Measurements from ENCODE around the gene ZNF764. TPM values are rescaled to one million over a fixed set of nuclear protein-coding genes. Genes with fewer than 3 reads are reported as not detected.

Gene ZNF764
- total and polyA plus RNA-seq, 12 donors, result 3.6 to 15.0 (median 9.5) TPM

DNA sequence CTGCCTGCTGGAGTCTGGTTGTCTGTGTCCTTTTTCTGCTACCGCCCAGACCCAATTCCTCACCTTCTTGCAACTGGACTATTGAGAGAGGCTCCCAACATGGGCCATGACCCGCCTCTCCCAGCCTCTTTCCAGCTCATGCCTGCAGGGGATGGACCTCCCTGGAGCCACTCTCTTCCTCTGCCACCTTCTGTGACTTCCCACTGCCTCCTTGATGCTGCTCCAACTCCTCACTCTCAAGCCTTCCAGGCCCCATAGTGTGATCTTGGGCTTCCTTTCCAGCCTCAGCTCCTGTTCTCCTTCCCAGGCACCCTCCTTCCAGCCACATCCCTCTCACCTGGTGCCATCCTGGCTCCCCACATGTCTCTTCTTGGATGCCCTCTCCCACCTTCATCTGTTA, 42.9 kb downstream of the ZNF764 start:
- Histone ChIP-seq H3K4me1 (replicated peaks in 1 of 2) (no peaks in the 10 kb centered on the region), H3K4me3 (no peak overlapping the region), H3K9me3 (replicated peaks in 1 of 3) (no peaks in the 10 kb centered on the region), H3K27me3 (no peaks in the 10 kb centered on the region), H3K27ac (no peak overlapping the region), H3K36me3 (replicated peaks in 1 of 2) (no peaks in the 10 kb centered on the region)
- DNase-seq, result no peak
- 84 to 92% (median 88%) methylated on average over 2 of the region's 2 CpGs for WGBS, 4 donors
- intact Hi-C loops (cut with DNase I), result loop anchor here in 1 of 2 donors (5.0 kb wide), 1 partner anchor 58 kb away; no protein-coding TSS in a partner anchor
- no peak for TF ChIP-seq CTCF (IDR thresholded peaks at IDR 0.05)
- TF ChIP-seq POLR2A (IDR thresholded peaks at IDR 0.05), result no peak

DNA sequence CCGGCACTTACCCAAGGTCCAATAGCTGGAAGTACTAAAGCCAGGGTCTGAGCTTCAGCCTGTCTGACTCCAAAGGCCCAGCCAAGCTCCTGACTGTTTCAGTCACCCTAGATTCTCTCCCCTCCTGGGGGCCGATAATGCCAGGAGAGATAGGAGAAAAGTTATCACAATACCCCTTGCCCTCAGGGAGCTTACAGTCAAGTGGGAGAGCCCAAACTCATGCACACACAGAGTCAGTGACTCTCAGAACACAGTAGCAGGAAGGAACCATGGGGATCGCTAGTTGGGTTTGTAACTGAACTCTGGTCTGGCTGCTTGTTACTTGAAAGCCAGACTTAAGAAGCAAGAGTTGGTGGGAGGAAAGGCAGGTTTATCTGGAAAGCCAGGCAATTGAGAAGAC, 46.7 kb downstream of the ZNF764 start:
- intact Hi-C loops (cut with DNase I), result no loop called here
- no peak overlapping the region for H3K27ac ChIP-seq
- H3K36me3 ChIP-seq (replicated peaks in 1 of 2), result no peaks in the 10 kb centered on the region
- H3K9me3 ChIP-seq (replicated peaks in 1 of 3), result no peaks in the 10 kb centered on the region
- H3K27me3 ChIP-seq, result no peaks in the 10 kb centered on the region
- no peaks in the 10 kb centered on the region for H3K4me1 ChIP-seq (replicated peaks in 1 of 2)
- H3K4me3 ChIP-seq, result no peak overlapping the region
- DNase-seq, result no peak
- TF ChIP-seq CTCF (IDR thresholded peaks at IDR 0.05), result no peak
- 84 to 97% (median 88%) methylated on average over 3 of the region's 3 CpGs for WGBS, 4 donors

DNA sequence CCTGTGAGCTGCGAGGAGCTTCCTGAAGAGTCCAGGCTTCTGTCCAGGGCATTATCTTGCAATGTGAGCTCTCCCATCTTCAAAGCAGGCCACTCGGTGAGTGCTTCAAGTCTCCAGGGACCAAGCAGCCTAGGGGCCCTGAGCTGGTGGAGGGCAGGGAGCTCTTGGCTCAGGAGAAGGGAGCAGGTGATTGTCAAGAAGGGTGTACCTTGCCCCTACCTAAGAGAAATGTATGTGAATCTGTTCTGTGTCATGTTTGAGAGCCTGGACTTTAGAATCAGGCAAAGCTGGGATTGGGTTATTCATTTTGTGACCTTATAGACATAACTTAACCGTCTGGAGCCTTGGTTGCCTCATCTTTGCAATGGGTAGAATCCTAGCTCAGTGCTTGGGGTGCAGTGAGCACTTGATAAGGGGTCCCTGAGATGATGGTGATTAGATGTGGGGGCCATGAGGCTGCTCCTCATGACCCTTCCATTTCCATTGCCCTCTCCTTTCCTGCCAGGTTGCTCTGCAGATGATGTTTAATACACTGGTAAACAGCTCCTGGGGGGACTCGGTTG, 47.7 kb downstream of the ZNF764 start:
- Histone ChIP-seq H3K4me1 (replicated peaks in 1 of 2) (no peaks in the 10 kb centered on the region), H3K36me3 (replicated peaks in 1 of 2) (no peaks in the 10 kb centered on the region), H3K4me3 (no peak overlapping the region), H3K27ac (no peak overlapping the region), H3K27me3 (no peaks in the 10 kb centered on the region), H3K9me3 (replicated peaks in 1 of 3) (no peaks in the 10 kb centered on the region)
- WGBS, 4 donors, result 75 to 86% (median 81%) methylated on average over 1 to 4 of the region's 4 CpGs
- DNase-seq, result no peak
- intact Hi-C loops (cut with DNase I), result no loop called here
- TF ChIP-seq POLR2A (IDR thresholded peaks at IDR 0.05) (no peak), CTCF (IDR thresholded peaks at IDR 0.05) (no peak)

GRCh38 chr16:30509081-30509765, 49.0 kb downstream of the ZNF764 start:
- no peak for DNase-seq
- no peak for TF ChIP-seq CTCF (IDR thresholded peaks at IDR 0.05)
- H3K9me3 ChIP-seq (replicated peaks in 1 of 3), result no peaks in the 10 kb centered on the region
- 73 to 90% (median 81%) methylated on average over 4 of the region's 4 CpGs for WGBS, 4 donors
- intact Hi-C loops (cut with DNase I), result no loop called here
- no peaks in the 10 kb centered on the region for H3K4me1 ChIP-seq (replicated peaks in 1 of 2)
- no peak overlapping the region for H3K4me3 ChIP-seq
- no peaks in the 10 kb centered on the region for H3K36me3 ChIP-seq (replicated peaks in 1 of 2)
- H3K27ac ChIP-seq, result no peak overlapping the region
- H3K27me3 ChIP-seq, result no peaks in the 10 kb centered on the region

Small RNAs within 50 kb of the gene (microRNA-seq; reads per million reads assigned to microRNA genes)
- 0 to 0.57 (median 0) reads per million in 3 donors for gene MIR4518

Small RNAs within 50 kb of the gene (small RNA-seq; reads per million reads assigned to genes)
- gene AC093249.4 (0 reads per million in 2 donors), gene MIR4518 (0 reads per million in 2 donors)

Other genes starting within 250 kb of the ZNF764 start
- gene CD2BP2, start 203.1 kb downstream of the ZNF764 start, total RNA-seq, result 10 to 100 TPM; 27.5 to 95.8 (median 77.0) TPM
- gene CD2BP2, start 203.1 kb downstream of the ZNF764 start, polyA plus RNA-seq, result 10 to 100 TPM; 53.5 to 95.6 (median 58.0) TPM
- gene TBC1D10B, start 187.9 kb downstream of the ZNF764 start, total RNA-seq, result 10 to 100 TPM; 17.0 to 67.7 (median 44.0) TPM
- 10 to 100 TPM; 33.7 to 65.4 (median 44.3) TPM for gene TBC1D10B, start 187.9 kb downstream of the ZNF764 start, polyA plus RNA-seq
- gene MYL11, start 183.6 kb downstream of the ZNF764 start, total RNA-seq, result 1 to 10 TPM in 2 of 9 donors, not detected in 7; 1.1 to 2.9 TPM
- gene MYL11, start 183.6 kb downstream of the ZNF764 start, polyA plus RNA-seq, result 1 to 10 TPM in 1 of 3 donors, not detected in 2; 2.7 TPM
- gene SEPTIN1, start 175.8 kb downstream of the ZNF764 start, total RNA-seq, result 1 to 10 TPM in 7 of 9 donors, under 1 TPM in 1, not detected in 1; 0.11 to 5.5 (median 2.3) TPM
- gene SEPTIN1, start 175.8 kb downstream of the ZNF764 start, polyA plus RNA-seq, result 10 to 100 TPM in 1 of 3 donors, 1 to 10 TPM in 1, under 1 TPM in 1; 0.75 to 19.8 (median 9.3) TPM
- gene ZNF48, start 163.0 kb downstream of the ZNF764 start, total RNA-seq, result 10 to 100 TPM in 3 of 9 donors, 1 to 10 TPM in 6; 5.7 to 23.8 (median 8.9) TPM
- 1 to 10 TPM; 2.6 to 5.6 (median 4.2) TPM for gene ZNF48, start 163.0 kb downstream of the ZNF764 start, polyA plus RNA-seq
- gene ZNF771, start 150.8 kb downstream of the ZNF764 start, total RNA-seq, result 10 to 100 TPM in 7 of 9 donors, 1 to 10 TPM in 2; 8.2 to 81.3 (median 15.8) TPM
- gene ZNF771, start 150.8 kb downstream of the ZNF764 start, polyA plus RNA-seq, result 10 to 100 TPM in 1 of 3 donors, 1 to 10 TPM in 2; 2.8 to 12.2 (median 9.5) TPM
- gene DCTPP1, start 128.3 kb downstream of the ZNF764 start, total RNA-seq, result 10 to 100 TPM; 13.9 to 33.9 (median 29.5) TPM
- gene DCTPP1, start 128.3 kb downstream of the ZNF764 start, polyA plus RNA-seq, result 10 to 100 TPM; 11.7 to 15.2 (median 13.3) TPM
- gene SEPHS2, start 112.5 kb downstream of the ZNF764 start, total RNA-seq, result 10 to 100 TPM; 10.7 to 60.5 (median 46.2) TPM
- 10 to 100 TPM; 18.9 to 54.5 (median 21.9) TPM for gene SEPHS2, start 112.5 kb downstream of the ZNF764 start, polyA plus RNA-seq
- 10 to 100 TPM in 1 of 9 donors, 1 to 10 TPM in 7, under 1 TPM in 1; 0.72 to 14.7 (median 4.7) TPM for gene ITGAL, start 85.6 kb downstream of the ZNF764 start, total RNA-seq
- gene ITGAL, start 85.6 kb downstream of the ZNF764 start, polyA plus RNA-seq, result 10 to 100 TPM in 1 of 3 donors, 1 to 10 TPM in 2; 2.1 to 10.6 (median 2.6) TPM
- gene ZNF768, start 31.8 kb downstream of the ZNF764 start, total RNA-seq, result 10 to 100 TPM; 23.2 to 53.0 (median 30.4) TPM
- gene ZNF768, start 31.8 kb downstream of the ZNF764 start, polyA plus RNA-seq, result 100 to 1,000 TPM in 1 of 3 donors, 10 to 100 TPM in 1, 1 to 10 TPM in 1; 8.7 to 103 (median 55.6) TPM
- 10 to 100 TPM in 8 of 9 donors, 1 to 10 TPM in 1; 8.6 to 19.9 (median 15.2) TPM for gene ZNF747, start 23.5 kb downstream of the ZNF764 start, total RNA-seq
- 1 to 10 TPM; 7.7 to 9.3 (median 8.4) TPM for gene ZNF747, start 23.5 kb downstream of the ZNF764 start, polyA plus RNA-seq
- 10 to 100 TPM; 10.3 to 33.2 (median 17.9) TPM for gene ZNF688, start 13.3 kb upstream of the ZNF764 start, total RNA-seq
- 10 to 100 TPM; 16.4 to 43.4 (median 33.9) TPM for gene ZNF688, start 13.3 kb upstream of the ZNF764 start, polyA plus RNA-seq
- gene ZNF785, start 27.3 kb upstream of the ZNF764 start, total RNA-seq, result 10 to 100 TPM in 8 of 9 donors, 1 to 10 TPM in 1; 9.4 to 37.0 (median 14.8) TPM
- gene ZNF785, start 27.3 kb upstream of the ZNF764 start, polyA plus RNA-seq, result 10 to 100 TPM in 1 of 3 donors, 1 to 10 TPM in 2; 3.4 to 11.2 (median 8.9) TPM
- gene ZNF689, start 52.0 kb upstream of the ZNF764 start, total RNA-seq, result 10 to 100 TPM in 4 of 9 donors, 1 to 10 TPM in 5; 6.8 to 12.9 (median 9.9) TPM
- gene ZNF689, start 52.0 kb upstream of the ZNF764 start, polyA plus RNA-seq, result 1 to 10 TPM; 2.9 to 6.4 (median 3.2) TPM
- 10 to 100 TPM in 7 of 9 donors, 1 to 10 TPM in 2; 9.6 to 70.4 (median 37.6) TPM for gene PRR14, start 92.6 kb upstream of the ZNF764 start, total RNA-seq
- 100 to 1,000 TPM in 2 of 3 donors, 10 to 100 TPM in 1; 29.8 to 204 (median 114) TPM for gene PRR14, start 92.6 kb upstream of the ZNF764 start, polyA plus RNA-seq
- 10 to 100 TPM; 19.6 to 84.0 (median 44.1) TPM for gene FBRS, start 100.1 kb upstream of the ZNF764 start, total RNA-seq
- 100 to 1,000 TPM in 1 of 3 donors, 10 to 100 TPM in 2; 18.3 to 186 (median 82.9) TPM for gene FBRS, start 100.1 kb upstream of the ZNF764 start, polyA plus RNA-seq
- gene SRCAP, start 140.8 kb upstream of the ZNF764 start, total RNA-seq, result 10 to 100 TPM in 8 of 9 donors, 1 to 10 TPM in 1; 7.8 to 82.4 (median 48.7) TPM
- 10 to 100 TPM in 2 of 3 donors, 1 to 10 TPM in 1; 3.7 to 48.1 (median 19.7) TPM for gene SRCAP, start 140.8 kb upstream of the ZNF764 start, polyA plus RNA-seq
- 10 to 100 TPM; 25.4 to 48.3 (median 34.3) TPM for gene PHKG2, start 190.1 kb upstream of the ZNF764 start, total RNA-seq
- 10 to 100 TPM; 18.7 to 82.8 (median 58.5) TPM for gene PHKG2, start 190.1 kb upstream of the ZNF764 start, polyA plus RNA-seq
- gene CFAP119, start 203.7 kb upstream of the ZNF764 start, total RNA-seq, result 10 to 100 TPM in 3 of 9 donors, 1 to 10 TPM in 6; 2.3 to 22.1 (median 7.9) TPM
- gene CFAP119, start 203.7 kb upstream of the ZNF764 start, polyA plus RNA-seq, result 10 to 100 TPM in 2 of 3 donors, 1 to 10 TPM in 1; 6.3 to 37.6 (median 24.6) TPM
- gene RNF40, start 203.9 kb upstream of the ZNF764 start, total RNA-seq, result 100 to 1,000 TPM in 8 of 9 donors, 10 to 100 TPM in 1; 86.9 to 164 (median 108) TPM
- 100 to 1,000 TPM; 121 to 143 (median 137) TPM for gene RNF40, start 203.9 kb upstream of the ZNF764 start, polyA plus RNA-seq
- gene ZNF629, start 228.8 kb upstream of the ZNF764 start, total RNA-seq, result 10 to 100 TPM; 16.6 to 27.0 (median 24.2) TPM
- 10 to 100 TPM in 2 of 3 donors, 1 to 10 TPM in 1; 7.9 to 14.7 (median 13.6) TPM for gene ZNF629, start 228.8 kb upstream of the ZNF764 start, polyA plus RNA-seq

Data from adrenal gland (tissue), 12 donors.